ENCODE data around the gene CFAP97D2.

GRCh38 chr13:114204894-114205293 lies 25.8 kb downstream of the CFAP97D2 start:
- TF ChIP-seq SMC3 (conservative IDR thresholded peaks at IDR 0.05; ENCODE audit: poor library complexity) = no peak
- TF ChIP-seq POLR2AphosphoS5 (IDR thresholded peaks at IDR 0.05) = no peak
- no peak for TF ChIP-seq CTCF (IDR thresholded peaks at IDR 0.05; ENCODE audit: poor library complexity, severe bottlenecking)
- TF ChIP-seq EP300 (conservative IDR thresholded peaks at IDR 0.05; ENCODE audit: poor library complexity, severe bottlenecking) = no peak
- TF ChIP-seq REST (IDR thresholded peaks at IDR 0.05; ENCODE audit: borderline replicate concordance) = no peak
- TF ChIP-seq RAD21 (conservative IDR thresholded peaks at IDR 0.05) = no peak
- TF ChIP-seq EZH2 (IDR thresholded peaks at IDR 0.05; ENCODE audit: borderline replicate concordance, insufficient read depth, low read length, poor library complexity, severe bottlenecking) = no peak

Measured in neural cell (in vitro differentiated cells).